Activated T-helper 1 cell treated with Interleukin-2 at 50 U/mL for 16 hours (primary cell): ENCODE measurements around the gene SMAD3.
"Not testable (repeated sequence)": the region's sequence is repeated elsewhere in the genome, so short reads cannot be mapped to it uniquely, and the experiment has no call there.

ENCODE experiments used
- DNase-seq: peaks from one replicate; pipeline ENCODE4 v3.0.0-alpha.2; 2020; ENCODE audit warnings: low read depth

SMAD3 gene

GRCh38 chr15:67063689-67064606, 1.5 kb upstream of the SMAD3 start:
- no peak for DNase-seq

GRCh38 chr15:67064607-67065530, 533 bp upstream of the SMAD3 start:
- no peak for DNase-seq

- DNase-seq: no peak
These were observed 898 bp downstream of the SMAD3 start for GRCh38 chr15:67066041-67066958.

- no peak for DNase-seq
These were observed 1.8 kb downstream of the SMAD3 start for GRCh38 chr15:67066959-67067853.

- DNase-seq: no peak
These were observed 2.6 kb downstream of the SMAD3 start for GRCh38 chr15:67067930-67068551.

- no peak for DNase-seq
These were observed 3.5 kb downstream of the SMAD3 start for GRCh38 chr15:67068710-67069400.

GRCh38 chr15:67070150-67070549, 4.7 kb downstream of the SMAD3 start:
- no peak for DNase-seq

GRCh38 chr15:67070892-67071664, 5.7 kb downstream of the SMAD3 start:
- DNase-seq: no peak

- DNase-seq: no peak
These were observed 7.0 kb downstream of the SMAD3 start for GRCh38 chr15:67072442-67072841.

- no peak for DNase-seq
These were observed 7.6 kb downstream of the SMAD3 start for GRCh38 chr15:67072958-67073357.

- DNase-seq: no peak
These were observed 9.5 kb downstream of the SMAD3 start for GRCh38 chr15:67074886-67075229.

- DNase-seq: not testable (repeated sequence)
These were observed 10.2 kb downstream of the SMAD3 start for GRCh38 chr15:67075555-67076135.

GRCh38 chr15:67076147-67076843, 10.9 kb downstream of the SMAD3 start:
- no peak for DNase-seq

GRCh38 chr15:67077641-67078215, 12.3 kb downstream of the SMAD3 start:
- DNase-seq: no peak

GRCh38 chr15:67079361-67079760, 14.0 kb downstream of the SMAD3 start:
- DNase-seq: no peak

GRCh38 chr15:67080118-67080899, 14.9 kb downstream of the SMAD3 start:
- DNase-seq: no peak
